AG10803 (cell line): Measurements from ENCODE around the gene LIG1.
A peak's percentile ranks its signal among the peaks of the same experiment; 100 is the strongest.

Source experiments
- DNase-seq: peaks from one replicate; pipeline ENCODE4 v3.0.0; 2010; ENCODE audit warnings: low read depth
- H3K4me3 ChIP-seq: 2 replicates; pipeline ENCODE4 v1.5.1; 2011; ENCODE audit warnings: mild to moderate bottlenecking, low read length, control low read depth
- CTCF ChIP-seq: conservative IDR thresholded peaks from 2 replicates; pipeline ENCODE4 v1.5.1; 2011; ENCODE audit warnings: mild to moderate bottlenecking, low read length, control low read depth, inconsistent platforms

LIG1 gene

GRCh38 chr19:48139053-48139452, 31.1 kb downstream of the LIG1 start:
- DNase-seq: no peak
- H3K4me3 ChIP-seq: no peak overlapping the region
- TF ChIP-seq CTCF: no peak

- TF ChIP-seq CTCF: no peak
- DNase-seq: no peak
- no peak overlapping the region for H3K4me3 ChIP-seq
These were observed 32.7 kb downstream of the LIG1 start for GRCh38 chr19:48137411-48137810.

GRCh38 chr19:48136547-48136946, 33.6 kb downstream of the LIG1 start:
- no peak for DNase-seq
- TF ChIP-seq CTCF: no peak
- H3K4me3 ChIP-seq: no peak overlapping the region

GRCh38 chr19:48135411-48135810, 34.7 kb downstream of the LIG1 start:
- no peak overlapping the region for H3K4me3 ChIP-seq
- no peak for TF ChIP-seq CTCF
- DNase-seq: no peak

- TF ChIP-seq CTCF: no peak
- H3K4me3 ChIP-seq: no peak overlapping the region
- no peak for DNase-seq
These were observed 37.0 kb downstream of the LIG1 start for GRCh38 chr19:48133094-48133493.

- no peak for TF ChIP-seq CTCF
- DNase-seq: no peak
These were observed 42.6 kb downstream of the LIG1 start for GRCh38 chr19:48127561-48127960.

GRCh38 chr19:48123907-48124651, 46.1 kb downstream of the LIG1 start:
- peak; percentile 44 for DNase-seq
- TF ChIP-seq CTCF: no peak; the same call in 1 of the 2 replicates
- no peak overlapping the region for H3K4me3 ChIP-seq

More at GRCh38 chr19:48127561-48127960, 42.6 kb downstream of the LIG1 start:
- H3K4me3 ChIP-seq: no peak overlapping the region
